COR-L47 (cell line): ENCODE measurements around the gene XRN2.

ENCODE experiments used
- DNase-seq: peaks from one replicate; lab custom pipeline; 2025; lab: John Stamatoyannopoulos, UW

XRN2 gene

GRCh38 chr20:21430020-21430419, 126.9 kb downstream of the XRN2 start:
- DNase-seq, result no peak

DNA sequence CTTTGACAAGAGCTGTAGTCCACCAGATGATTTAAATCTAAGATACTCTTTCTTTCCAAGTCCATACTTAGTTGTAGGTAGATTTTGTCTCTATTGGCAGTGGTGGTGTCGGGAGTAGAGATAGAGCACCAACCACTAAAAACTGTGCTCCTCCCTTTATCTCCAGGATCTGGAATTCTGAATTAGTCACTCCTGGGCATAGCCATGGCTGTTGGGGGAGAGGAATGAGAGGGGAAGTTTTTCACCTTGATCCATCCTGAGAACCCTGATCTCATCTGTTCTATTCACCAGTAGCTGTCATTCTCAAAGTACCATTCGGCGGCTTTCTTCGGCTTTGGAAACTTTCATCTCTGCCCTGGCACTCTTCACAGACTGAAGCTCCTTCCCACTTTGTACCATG, 129.8 kb downstream of the XRN2 start:
- no peak for DNase-seq

DNA sequence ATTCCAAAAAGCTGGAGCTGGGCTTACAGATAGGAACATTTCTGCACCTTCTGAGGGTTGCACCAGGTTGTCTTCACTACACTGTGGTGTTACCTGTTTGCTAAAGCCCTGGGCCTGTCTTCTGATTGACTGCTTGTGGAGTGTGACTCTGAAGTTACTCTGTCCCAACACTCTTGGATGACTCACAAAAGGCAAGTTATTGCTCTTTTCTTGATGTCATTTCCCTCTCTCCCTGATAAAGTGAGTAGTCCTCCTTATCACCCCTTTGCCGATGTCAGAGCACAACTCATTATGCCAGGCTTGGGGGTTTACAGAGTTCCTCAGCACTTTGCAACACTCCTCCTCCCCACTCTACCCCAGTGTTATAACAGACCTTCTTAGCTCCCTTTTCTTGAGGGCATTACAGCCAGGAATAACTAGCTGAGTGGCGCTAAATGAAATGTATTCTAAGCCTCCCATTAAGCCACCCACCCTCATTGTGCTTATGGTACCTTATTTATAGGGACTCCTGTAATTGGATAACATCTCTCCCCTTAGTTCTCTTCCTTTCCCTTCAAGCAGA, 130.3 kb downstream of the XRN2 start:
- DNase-seq, result no peak

DNA sequence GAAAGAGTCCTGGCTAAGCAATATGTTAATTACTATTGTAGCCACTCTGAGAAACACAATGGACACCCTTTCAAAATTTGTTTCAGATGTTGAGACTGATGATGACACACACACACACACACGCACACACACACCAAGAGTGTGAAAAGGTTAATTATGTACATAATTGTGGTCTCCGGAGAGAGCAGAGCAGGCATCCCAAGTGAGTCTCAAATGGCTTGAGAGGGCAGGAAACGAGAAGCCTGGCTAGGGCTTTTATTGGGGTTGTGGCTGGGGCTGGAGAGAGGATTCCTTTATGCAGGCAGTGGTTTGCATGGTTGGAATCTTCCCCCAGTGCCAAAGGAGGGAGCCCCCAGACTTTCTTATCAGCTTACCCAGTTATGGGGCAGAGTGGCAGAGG, 132.4 kb downstream of the XRN2 start:
- no peak for DNase-seq

GRCh38 chr20:21436205-21436604, 133.1 kb downstream of the XRN2 start:
- DNase-seq, result no peak

DNA sequence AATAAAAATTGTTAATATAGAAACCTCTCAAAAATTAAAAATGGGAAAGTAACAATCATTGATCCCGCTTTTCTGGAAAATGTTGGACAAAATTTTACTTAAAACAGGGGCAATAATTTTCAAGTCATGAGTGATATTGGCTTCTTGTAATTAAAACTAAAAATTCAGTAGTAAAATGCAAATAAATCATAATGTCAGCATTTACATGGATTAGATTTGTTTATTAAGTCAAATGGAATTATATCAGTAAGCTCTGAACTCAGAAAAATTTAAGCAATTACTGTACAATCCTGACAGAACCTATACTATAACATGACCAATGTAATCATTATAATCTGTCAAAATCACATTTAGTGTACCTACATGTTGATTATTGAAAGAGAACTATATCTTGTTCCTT, 134.1 kb downstream of the XRN2 start:
- DNase-seq, result no peak

DNA sequence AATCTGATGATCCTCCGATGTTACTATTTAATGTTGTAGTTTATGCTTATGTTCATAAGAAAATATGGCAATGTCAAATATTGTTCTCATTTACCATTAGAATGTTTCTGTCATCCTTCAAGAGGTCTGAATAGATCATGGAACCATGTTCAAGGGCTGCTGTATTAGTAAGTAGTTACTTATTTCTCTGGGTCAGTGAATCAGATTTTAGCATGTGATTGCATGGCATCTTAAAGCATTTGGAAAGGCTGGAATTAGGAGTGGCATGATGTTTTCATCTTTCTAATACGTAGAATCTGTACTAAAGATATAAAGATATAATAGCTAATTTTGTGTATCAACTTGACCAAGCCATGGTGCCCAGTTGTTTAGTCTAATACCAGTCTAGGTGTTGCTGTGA, 134.7 kb downstream of the XRN2 start:
- DNase-seq, result no peak
